GM19328 (cell line): Measurements from ENCODE around the gene RASSF7.

Experiments
- ATAC-seq: cut with Tn5 transposase; IDR thresholded peaks from one replicate; pipeline ENCODE4 v1.9.1; 2021; ENCODE audit warnings: mild to moderate bottlenecking, moderate library complexity; ENCODE audit not compliant: unreplicated experiment

RASSF7 gene

DNA sequence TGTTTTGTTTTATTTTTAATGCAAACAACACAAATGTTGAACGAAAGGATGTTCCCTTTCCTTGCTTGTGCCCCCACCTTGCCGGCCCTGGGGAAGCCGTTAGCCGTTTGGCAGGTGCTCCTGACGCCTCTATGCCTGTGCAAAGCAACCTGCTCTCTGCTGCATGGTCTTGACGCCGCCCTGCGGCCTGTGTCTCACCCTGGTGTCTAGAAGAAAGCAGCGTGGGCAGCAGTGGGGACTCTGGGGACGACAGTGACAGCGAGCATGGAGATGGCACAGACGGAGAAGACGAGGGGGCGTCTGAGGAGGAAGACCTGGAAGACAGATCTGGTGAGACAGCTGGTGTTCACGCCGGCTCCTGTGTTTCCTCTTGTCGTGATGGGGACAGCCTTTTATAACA lies 21.0 kb downstream of the RASSF7 start:
- ATAC-seq: no peak

DNA sequence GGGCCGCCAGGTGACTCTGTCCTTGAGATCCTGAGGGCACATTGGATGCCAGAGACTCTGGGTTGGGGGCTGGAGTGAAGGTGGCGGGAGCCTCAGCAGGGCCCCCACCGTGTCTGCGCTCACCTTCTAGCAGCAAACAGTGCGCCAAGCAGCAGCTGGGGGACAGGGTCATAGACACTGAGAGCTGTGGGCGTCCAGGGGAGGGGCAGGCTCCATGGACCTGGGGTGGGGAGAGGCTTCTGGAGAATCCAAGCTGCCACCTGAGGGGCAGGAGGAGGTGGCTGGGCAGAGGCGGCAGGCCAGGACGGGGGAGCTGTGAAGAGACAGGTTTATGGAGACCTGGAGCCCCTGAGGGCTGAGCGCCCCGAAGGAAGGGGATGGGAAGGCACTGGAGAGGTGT lies 23.5 kb downstream of the RASSF7 start:
- no peak for ATAC-seq

DNA sequence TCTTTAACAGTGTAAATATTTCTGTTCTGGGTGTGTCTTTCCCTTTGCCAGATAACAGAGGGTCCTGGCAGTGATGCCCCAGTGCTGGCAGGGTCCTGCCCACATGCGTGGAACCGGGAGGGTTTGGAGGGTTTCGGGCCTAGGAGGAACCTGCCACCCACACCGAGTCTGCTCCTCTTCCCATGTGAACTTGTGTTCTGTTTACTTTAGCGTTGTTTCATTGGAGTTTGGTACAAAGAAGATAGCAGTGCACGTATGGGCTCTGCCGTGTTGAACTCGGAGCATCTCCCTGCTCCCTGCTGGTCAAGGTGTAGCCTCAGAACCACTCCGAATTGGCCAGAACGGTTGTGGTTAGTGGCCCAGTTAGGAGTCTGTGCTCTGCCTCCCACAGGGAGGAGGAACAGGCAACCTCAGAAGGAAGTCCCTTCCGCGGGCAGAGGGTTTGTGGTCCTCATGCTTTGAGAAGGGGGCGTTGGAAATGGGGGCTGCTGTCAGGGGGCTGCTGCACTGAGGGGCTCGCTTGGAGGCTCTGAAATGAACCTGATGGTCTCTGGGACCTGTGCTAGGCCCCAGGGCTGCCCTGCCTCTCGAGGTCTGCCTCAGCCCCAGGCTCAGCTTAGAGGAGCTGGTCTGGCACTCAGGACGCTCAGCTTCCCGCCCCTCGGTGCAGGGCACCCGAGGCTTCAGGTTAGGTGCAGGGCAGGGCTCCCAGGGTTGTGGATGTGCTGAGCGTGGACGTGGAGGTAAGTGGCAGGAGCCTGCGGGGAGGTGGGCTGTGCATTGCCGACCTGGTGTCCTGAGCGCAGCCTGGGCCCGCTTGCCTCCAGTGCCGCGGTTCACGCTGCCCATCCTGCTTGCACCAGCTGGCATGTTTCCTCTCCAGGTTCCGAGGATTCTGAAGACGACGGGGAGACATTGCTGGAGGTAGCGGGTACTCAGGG lies 25.9 kb downstream of the RASSF7 start:
- ATAC-seq: no peak

DNA sequence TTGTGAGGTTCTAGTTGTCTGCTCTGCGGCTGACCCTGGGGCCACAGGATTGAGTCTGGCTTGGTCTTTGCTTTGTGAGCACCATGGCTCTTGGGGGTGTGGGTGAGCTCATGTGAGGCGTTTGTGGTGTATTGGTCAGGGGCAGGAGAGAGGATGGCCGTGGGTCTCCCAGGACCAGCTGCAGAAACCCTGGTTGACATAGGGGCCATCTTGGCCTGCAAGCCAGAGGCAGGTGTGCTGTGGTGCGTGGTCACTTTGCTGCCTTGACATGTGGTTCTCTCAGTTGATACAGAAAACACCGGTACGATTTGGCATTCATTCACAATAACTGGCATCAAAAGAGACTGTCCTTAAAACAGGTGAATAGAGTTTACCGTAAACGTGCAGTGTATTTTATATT lies 26.8 kb downstream of the RASSF7 start:
- no peak for ATAC-seq

DNA sequence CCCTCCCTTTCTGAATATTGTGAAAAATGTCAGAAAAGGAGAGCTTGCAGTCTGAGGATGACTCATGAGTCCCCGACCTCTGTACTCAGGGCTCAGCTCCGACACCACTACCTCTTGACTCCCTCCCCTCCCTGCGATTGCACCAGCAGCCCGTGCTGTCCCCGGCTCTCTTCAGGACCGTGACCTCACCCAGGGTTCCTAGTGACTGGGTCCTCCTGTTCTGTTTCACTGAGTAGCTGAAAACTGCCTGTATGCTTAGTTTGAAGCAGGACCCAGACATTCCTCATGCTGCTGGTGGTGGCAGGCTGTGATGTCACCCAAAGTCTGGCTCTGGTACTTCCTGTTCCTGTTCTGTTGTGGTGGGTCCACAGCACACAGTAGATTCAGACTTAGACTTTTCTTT lies 27.2 kb downstream of the RASSF7 start:
- no peak for ATAC-seq

DNA sequence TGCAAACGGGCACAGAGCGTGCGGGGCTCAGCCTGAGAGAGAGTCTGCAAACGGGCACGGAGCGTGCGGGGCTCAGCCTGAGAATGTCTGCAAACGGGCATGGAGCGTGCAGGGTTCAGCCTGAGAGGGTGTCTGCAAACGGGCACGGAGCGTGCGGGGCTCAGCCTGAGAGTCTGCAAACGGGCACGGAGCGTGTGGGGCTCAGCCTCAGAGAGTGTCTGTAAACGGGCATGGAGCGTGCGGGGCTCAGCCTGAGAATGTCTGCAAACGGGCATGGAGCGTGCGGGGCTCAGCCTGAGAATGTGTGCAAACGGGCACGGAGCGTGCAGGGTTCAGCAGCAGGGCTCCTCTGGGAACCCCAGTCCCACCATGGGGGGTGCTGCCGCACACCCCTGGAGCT lies 29.0 kb downstream of the RASSF7 start:
- ATAC-seq: no peak

DNA sequence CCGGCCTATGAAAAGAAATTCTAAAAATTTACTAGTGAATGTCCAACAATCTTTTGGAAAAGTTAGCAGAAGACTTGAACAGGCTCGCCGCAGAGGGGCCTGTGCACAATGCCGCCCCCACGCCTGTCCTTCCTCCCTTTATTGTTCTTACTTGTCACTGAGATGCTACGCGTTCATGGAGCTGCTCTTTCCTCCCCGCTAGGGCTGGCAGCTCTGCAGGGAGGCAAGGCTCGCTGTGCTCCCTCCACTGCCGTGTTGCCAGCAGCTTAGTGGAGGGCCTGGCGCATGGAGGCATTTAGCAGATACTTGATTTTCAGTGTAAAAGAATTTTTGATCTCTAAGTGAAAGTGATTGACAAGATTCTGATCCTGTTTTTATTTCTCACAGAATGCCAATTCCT lies 30.2 kb downstream of the RASSF7 start:
- ATAC-seq: no peak

DNA sequence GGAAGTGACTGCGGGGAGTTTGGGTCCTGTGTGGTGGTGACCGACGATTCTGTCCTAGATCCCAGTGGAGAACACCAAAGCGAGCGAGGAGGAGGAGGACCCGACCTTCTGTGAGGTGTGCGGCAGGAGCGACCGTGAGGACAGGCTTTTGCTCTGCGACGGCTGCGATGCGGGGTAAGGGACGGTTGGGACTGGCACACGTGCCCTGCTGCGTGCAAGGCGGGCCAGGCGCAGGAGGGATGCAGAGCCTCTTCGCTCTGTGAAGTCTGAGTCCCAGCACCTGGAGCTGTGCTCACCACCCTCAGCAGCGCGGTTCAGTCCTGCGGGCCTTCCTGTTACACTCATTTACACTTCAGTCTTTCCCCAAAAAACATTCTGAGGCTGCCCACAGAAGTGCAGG lies 31.7 kb downstream of the RASSF7 start:
- no peak for ATAC-seq

DNA sequence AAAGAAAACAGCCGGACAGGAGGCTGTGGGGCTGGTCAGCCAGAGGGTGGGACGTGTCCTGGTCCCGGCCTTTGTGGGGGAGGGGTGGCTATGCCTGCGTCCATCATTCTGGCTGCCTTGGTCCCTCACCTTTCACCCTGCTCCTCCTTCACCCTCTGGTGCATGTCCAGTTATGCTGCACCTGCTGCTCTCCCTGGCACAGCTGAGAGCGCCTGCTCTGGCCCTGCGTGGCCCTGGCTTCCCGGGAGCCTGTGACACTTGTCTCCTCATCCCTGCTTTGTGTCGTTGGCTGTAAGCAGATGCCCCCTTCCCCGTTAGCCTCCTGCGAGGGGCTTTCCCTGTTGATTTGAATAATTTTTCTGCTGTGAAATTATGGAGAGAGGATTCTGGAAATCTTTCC lies 32.1 kb downstream of the RASSF7 start:
- no peak for ATAC-seq

DNA sequence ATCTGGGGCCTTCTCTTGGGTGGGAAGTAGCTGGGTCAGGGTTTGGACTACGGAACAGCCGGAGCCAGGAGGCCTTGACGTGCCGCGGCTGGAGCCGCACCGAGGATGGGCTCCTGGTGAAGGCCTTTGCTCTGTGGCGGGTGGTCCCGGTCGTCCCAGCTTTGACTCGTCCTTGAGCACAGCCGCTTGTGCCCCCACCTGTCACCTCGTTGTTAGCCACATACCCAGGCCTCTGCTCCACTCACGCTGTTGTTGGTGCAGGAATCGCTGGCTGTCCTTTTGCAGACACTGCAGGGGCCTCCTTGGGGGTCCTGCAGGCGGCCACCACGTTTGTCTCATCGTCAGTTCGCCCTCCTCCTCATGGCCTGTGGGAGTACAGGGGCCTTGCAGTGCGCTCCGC lies 32.6 kb downstream of the RASSF7 start:
- ATAC-seq: no peak

DNA sequence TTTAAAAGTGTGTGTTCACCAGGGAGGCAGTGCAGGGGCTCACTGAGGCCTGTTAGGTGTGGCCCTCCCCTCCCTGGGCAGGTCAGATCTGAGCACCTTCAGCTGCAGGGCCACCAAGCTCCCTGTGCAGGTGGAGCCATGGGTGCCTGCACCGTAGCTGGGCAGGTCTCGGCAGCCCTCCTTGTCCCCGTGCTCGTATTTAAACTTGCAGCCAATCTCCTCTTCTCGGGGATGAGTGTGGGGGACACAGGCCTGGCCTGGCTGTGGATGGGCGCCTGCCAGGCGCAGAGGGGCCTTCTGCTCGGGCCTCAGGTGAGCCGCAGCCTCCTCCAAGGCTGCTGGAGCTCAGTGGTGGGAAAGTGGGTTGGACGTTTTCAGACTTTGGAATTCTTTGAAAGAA lies 34.6 kb downstream of the RASSF7 start:
- ATAC-seq: no peak

DNA sequence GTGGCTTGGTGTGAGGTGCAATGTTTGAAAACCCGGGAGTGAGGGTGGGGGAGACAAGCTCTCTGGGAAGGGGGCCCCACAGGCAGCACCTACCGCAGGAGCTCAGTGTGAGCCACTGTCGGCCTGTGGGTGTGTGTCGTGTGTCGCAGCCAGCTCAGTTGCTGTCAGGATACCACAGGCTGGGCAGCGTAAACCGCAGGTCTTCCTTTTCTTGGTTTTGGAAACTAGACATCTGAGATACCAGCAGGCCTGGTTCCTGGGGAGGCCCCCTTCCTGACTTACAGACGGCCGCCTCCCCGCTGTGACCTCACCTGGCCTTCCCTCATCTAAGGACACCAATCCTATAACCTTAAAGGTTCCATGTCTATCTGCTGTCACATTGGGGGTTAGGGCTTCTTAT lies 35.6 kb downstream of the RASSF7 start:
- no peak for ATAC-seq

DNA sequence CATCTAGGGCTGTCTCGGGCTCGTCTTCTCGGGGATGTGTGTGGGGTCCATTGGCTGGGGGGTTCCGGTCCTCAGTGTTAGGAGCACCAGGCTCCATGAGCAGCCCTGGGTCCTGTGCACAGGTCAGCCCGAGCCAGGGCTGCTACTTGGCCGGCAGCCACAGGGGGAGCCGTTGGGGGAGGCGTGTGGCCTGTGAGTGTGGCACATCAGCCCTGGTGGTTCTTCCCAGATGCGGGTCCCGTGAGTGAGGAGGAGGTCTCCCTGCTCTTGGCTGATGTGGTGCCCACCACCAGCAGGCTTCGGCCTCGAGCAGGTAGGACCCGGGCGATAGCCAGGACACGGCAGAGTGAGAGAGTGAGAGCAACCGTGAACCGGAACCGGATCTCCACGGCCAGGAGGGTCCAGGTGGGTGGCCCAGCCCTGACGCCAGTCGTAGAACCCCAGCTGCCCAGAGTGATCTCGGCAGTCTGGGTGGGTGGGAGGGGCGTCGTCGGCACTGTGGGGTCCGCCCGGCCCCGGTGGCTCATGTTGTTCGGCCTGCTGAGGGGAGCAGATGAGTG lies 36.5 kb downstream of the RASSF7 start:
- no peak for ATAC-seq

DNA sequence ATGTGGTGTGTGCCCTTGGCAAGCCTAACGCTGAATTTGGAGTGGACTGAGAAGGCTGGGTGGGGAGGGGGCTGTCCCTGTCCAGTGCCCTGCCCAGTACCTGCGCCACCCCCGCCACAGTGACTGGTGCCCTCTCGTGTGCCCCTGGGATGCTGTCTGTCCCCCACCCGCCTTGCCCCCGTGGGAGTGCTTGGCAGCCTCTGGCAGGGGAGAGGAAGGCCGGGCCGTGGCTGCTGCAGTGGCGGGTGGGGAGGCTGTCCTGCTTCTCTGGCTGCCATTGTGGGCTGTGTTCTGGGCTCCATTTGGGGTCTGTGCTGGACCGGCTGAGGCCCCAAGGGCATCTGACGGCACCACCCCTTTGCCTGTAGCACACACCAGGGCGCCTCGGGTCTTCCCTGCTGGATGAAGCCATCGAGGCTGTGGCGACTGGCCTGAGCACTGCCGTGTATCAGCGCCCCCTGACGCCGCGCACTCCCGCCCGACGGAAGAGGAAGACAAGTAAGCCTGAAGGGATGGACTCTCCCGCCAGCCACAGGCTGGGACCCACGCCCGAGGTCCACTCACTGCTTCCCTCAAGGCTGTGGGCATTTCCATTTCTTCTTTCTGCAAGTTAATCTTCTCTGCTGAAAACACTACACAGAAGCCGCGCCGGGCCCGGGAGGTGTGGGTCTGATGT lies 37.4 kb downstream of the RASSF7 start:
- no peak for ATAC-seq

DNA sequence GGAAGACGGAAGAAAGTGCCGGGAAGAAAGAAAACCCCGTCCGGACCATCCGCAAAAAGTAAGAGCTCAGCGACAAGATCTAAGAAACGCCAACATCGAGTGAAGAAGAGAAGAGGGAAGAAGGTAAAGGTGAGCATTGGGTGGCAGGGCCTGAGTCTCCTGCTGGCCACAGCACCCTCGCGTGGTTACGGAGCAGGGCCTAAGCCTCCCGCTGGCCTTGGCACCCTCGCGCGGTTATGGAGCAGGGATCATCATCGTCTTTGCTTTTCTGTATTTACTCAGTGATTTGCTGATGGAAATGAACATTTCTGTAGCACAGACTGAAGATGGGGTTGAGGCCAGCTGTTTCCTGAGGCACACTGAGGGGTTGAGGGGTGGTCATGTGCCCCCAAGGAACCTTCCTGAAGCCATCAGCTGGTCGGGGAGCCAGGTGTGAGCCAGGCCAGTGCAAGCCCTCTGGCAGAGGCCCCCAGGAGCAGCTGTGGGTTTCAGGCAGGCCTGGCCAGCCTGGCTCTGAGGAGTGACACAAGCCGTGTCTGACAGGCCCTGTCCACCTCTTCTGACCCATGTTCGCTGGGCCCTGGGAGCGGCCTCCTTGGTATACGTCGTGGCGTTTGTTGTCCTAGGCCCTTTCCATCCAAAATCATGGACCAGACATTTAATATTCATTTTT lies 40.9 kb downstream of the RASSF7 start:
- no peak for ATAC-seq

DNA sequence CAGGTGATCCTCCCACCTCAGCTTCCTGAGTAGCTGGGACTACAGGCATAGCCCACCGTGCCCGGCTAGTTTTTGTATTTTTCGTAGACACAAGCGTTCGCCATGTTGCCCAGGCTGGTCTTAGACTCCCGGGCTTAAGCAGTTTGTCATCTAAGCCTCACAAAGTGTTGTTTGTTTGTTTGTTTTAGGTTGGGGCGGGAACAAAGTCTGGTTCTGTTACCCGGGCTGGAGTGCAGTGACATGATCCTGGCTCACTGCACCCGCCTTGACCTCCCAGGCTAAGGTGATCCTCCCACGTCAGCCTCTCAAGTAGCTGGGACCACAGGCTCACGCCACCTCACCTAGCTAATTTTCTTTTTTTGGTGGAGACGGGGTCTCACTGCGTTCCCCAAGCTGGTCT lies 42.4 kb downstream of the RASSF7 start:
- ATAC-seq: no peak

DNA sequence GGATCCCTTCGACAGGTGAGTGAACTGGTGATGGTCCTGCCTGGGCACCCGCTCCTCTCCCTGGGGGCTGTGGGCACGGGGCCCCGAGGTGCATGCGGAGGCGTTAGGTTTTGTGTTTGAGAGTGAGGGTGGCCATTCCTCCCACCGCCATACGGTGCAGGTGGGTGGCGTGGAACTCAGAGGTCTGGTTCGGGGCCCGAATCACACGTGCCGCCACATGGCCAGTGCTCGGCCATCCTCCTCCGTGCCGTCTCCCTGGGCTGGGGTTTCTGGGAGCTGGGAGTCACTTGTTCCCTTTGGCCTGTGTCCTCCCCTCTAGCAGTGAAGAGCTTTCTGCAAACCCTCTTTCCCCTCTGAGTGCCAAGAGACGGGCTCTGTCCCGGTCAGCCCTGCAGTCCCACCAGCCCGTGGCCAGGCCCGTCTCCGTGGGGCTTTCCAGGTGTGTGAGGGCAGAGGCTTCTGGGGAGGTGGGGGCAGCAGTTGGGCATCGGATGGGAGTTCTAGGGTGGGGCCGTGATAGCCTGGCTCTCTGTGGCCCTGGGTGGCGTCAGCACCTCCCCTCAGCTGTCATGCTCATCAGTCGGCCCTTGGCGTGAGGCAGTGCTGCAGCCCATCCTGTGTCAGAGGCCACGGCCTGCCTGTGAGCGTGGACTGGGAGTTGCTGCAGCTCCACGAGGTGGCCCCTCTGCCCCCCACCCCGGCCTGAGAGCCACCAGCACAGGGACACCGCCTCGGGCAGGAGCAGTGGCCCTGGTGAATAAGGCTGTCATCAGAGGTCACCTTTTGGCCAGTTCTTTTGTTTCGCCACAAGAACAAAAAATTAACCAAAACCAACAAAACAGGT lies 44.7 kb downstream of the RASSF7 start:
- no peak for ATAC-seq

DNA sequence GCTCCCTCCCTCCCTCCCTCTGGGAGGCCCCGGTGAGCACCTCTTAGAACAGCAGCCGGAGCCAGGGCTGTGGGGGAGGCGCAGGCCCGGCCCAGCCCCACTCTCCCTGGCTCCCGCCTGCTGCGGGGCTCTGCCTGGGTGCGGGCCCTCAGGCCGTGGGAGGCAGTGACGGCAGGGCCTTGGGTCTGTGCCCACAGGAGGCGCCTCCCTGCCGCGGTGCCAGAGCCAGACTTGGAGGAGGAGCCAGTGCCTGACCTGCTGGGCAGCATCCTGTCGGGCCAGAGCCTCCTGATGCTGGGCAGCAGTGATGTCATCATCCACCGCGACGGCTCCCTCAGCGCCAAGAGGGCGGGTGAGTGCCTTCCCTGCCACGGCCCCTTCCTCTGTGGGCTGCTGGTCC lies 45.5 kb downstream of the RASSF7 start:
- ATAC-seq: no peak

DNA sequence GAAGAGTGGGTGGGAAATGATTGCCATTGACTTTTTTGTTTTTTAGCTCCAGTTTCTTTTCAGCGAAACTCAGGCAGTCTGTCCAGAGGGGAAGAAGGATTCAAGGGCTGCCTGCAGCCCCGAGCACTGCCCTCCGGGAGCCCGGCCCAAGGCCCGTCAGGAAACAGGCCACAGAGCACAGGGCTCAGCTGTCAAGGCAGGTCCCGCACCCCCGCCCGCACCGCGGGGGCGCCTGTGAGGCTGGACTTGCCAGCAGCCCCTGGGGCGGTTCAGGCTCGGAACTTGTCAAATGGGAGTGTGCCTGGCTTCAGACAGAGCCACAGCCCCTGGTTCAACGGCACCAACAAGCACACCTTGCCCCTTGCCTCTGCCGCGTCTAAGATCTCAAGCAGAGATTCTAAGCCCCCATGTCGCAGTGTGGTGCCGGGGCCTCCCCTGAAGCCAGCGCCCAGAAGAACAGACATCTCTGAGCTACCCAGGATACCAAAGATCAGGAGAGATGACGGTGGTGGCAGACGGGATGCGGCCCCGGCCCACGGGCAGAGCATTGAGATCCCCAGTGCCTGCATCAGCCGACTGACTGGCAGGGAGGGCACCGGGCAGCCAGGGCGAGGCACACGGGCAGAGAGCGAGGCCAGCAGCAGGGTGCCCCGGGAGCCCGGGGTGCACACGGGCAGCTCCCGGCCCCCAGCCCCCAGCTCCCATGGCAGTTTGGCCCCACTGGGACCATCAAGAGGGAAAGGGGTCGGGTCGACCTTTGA lies 46.4 kb downstream of the RASSF7 start:
- ATAC-seq: no peak
